ENCODE measurements around the gene TNNI3K.

TNNI3K gene

DNA sequence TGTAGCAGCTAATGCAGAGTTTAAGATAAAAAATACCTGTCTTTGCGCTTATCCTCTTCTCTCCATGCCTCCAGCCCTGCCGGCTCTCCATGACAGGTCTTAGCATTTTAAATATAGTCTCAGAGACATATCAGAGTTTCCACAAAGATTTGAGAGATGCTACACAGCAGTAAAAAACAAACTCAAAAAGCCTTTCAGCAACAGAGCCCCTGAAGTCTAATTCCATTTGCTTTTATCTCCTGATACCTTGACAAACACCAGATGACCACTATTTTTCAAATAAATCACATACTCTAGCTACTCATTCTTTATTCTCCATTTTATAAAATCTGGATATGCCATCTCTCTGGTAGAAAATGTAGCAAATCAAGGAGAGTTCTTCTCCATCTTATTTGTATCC, 356.8 kb downstream of the TNNI3K start:
- in situ Hi-C loops (cut with HindIII; ENCODE audit: low sequenced_read_pairs): no loop called here
- TF ChIP-seq, protein P1, sequence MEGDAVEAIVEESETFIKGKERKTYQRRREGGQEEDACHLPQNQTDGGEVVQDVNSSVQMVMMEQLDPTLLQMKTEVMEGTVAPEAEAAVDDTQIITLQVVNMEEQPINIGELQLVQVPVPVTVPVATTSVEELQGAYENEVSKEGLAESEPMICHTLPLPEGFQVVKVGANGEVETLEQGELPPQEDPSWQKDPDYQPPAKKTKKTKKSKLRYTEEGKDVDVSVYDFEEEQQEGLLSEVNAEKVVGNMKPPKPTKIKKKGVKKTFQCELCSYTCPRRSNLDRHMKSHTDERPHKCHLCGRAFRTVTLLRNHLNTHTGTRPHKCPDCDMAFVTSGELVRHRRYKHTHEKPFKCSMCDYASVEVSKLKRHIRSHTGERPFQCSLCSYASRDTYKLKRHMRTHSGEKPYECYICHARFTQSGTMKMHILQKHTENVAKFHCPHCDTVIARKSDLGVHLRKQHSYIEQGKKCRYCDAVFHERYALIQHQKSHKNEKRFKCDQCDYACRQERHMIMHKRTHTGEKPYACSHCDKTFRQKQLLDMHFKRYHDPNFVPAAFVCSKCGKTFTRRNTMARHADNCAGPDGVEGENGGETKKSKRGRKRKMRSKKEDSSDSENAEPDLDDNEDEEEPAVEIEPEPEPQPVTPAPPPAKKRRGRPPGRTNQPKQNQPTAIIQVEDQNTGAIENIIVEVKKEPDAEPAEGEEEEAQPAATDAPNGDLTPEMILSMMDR (IDR thresholded peaks at IDR 0.05; ENCODE audit: low read depth, low read length): no peak
- no peak overlapping the region for H3K4me3 ChIP-seq (ENCODE audit: low read depth, low read length)
- DNase-seq (ENCODE audit: low read depth, low spot score): no peak

DNA sequence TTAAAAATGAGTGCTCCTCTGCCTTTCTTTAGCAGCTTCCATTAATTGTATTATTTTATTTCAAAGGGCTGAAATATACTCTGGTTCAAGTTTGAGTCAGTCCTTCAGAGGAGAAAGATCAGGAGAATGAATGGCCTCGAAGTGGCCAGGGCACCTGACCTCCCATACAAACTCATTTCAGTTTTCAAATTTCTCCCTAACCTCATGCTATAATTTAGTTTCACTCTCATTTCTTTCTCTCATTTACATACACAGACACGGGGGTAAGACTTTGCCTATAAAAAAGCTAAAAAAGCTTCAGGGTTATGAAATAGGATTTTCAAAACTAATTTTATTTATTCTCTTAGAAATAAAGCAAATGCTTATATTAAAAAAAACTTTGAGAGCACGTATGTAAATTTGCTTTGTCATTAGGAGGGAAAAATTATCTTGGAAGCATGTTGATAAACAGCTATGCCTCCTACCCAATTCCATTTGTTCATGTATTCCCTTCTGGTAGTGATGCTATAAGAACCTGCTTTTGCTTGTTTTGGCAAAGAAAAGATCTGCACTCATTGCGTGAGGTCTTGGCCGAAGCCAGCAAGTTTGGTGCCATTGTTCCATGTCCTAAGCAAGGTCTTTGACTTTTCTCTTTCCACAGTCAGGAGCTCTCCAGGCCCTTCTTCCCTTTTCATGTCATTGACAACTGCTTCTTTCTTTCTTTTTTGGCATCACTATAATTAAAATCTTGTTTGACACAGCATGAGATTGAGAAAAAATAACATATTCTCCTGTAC, 357.6 kb downstream of the TNNI3K start:
- TF ChIP-seq, protein P1 (IDR thresholded peaks at IDR 0.05; ENCODE audit: low read depth, low read length): no peak
- in situ Hi-C loops (cut with HindIII; ENCODE audit: low sequenced_read_pairs): no loop called here
- DNase-seq (ENCODE audit: low read depth, low spot score): no peak
- H3K4me3 ChIP-seq (ENCODE audit: low read depth, low read length): no peak overlapping the region

All from astrocyte of the spinal cord (primary cell).